CD4-positive, alpha-beta T cell treated with Interleukin-2 at 100 ng/mL for 4 hours (primary cell): ENCODE measurements around the gene XPR1.
A peak's percentile ranks its signal among the peaks of the same experiment; 100 is the strongest.

Experiments
- DNase-seq: peaks from one replicate; pipeline ENCODE4 v3.0.0-alpha.2; 2020; ENCODE audit warnings: low spot score

XPR1 gene

DNA sequence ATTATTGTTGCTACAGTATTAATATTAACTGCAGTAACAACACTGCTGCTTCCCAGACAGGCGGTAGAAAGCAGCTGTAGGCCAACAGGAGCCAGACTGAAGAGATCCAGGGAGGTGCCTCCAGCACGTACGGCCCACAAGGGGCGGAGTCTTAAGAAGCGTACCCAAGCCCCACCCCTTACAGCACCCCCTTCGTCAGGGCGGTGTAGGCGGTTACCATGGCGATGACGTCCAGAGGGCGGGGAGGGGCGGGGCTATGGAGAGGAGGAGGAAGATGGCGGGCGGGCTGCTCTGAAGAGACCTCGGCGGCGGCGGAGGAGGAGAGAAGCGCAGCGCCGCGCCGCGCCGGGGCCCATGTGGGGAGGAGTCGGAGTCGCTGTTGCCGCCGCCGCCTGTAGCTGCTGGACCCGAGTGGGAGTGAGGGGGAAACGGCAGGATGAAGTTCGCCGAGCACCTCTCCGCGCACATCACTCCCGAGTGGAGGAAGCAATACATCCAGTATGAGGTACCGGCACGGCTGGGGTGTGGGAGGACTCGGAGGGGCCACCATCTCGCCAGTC, at the start of gene XPR1:
Gene XPR1, plus strand, starts transcription at position 257 of the 560 bp plus-strand sequence. Its CDS starts 180 bp downstream, at position 437.
- peak; percentile 99 for DNase-seq

DNA sequence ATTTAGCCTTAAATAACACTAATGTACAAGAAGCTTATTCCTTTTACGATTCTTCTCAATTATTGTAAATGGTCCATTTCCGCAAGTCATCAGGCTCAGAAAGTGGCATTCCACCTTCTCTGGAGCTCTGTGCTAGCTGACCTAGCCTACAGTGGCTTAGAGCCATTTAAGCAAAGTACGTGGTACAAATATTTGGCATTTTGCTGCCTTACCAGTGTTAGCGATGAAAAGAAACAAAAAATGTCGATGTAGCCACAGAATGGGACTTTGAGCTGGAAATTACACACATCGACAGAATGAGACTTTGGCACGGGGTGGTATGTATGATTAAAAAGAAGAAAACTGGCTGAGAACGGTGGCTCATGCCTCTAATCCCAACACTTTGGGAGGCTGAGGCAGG, 47.0 kb upstream of the XPR1 start:
- no peak for DNase-seq

DNA sequence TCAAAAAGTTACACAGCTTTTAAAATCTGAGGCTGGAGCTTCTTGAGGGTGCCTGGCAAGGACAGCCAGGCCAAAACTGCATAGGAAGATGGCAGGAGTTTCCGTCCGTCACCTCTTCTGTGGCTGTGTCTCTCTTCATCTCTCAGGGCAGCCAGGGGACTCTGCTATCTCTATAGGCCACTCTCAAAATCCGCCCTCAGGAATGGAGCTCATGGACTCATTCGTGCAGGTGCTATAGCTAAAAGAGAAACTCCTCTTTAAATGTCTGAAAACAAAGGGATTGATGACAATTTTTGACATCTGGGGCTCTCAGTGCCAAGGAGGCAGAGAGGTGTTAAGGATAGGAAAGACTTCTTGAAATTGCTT, 45.8 kb upstream of the XPR1 start:
- no peak for DNase-seq

DNA sequence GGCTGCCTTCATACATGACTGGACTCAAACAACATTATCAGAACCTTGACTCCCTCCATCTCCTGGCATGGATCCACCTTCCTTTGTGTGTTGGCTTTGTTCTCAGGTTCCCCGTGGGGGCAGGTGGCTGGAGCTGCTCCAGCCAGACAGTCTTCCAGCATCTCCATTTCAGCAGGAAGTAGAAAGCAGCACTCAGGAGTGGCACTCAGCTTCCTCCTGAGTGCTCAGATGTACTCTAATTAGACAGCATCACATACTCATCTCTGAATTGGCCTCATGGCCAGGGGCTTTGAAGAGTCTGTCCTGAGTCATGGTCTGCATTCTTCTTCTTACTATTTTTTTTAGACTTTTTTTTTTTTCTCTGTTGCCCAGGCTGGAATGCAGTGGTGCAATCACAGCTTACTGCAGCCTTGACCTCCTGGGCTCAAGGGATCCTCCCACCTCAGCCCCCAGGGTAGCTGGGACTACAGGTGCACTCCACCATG, 45.1 kb upstream of the XPR1 start:
- no peak for DNase-seq

DNA sequence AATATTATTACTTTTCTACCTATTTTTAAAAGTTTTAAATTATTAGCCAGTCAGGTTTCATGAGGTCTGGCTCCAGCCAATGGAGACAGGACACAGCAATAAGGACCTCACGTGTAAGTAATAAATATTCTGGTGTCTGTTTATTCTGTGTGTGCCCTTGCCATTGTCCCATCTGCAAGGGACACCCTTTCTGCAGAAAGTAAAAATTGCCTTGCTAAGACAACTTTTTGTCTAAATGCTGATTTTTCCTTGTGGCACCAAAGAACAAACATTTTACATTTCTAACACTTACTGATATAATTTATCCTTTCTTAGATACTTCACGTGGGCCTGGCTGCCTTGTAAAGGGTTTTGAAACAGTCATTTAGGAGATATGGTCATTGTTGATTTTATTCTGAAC, 43.7 kb upstream of the XPR1 start:
- no peak for DNase-seq

DNA sequence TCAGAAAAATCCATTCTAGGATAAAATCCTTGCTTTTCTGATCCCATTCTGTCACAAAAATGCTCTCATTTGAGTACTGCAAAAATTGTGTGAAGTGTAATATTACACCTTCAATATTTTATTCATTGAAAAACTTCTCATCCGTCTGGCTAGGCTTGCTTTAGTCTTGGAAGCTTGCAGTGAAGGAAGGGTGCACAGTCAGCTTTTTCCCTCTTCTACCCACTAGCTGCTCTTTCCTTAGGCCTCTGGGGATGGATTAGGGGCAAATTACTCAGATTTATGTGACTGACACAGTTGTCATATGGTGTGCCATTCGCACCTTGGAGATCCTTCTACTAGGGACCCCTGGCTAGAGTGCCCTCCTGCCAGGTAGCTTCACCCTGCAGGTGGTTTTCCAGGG, 40.9 kb upstream of the XPR1 start:
- DNase-seq, result no peak

DNA sequence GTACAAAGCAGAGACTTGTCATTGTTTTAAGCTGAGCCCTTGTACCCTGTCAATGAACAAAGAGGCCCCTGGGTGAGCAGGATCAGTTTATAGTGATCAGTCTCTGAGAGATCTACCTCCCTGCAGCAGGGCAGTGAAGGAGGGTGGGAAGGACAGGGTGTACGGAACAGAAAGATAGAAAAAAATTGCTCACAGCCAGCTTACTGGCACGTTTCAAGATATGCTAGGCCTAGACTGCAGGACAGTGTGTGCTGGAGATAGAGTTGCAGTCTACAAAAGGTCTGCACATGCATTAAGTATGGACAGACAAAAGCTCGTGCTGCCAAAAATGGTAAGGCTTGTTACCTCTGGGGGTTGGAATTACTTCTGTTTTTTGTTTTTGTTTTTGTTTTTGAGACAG, 38.4 kb upstream of the XPR1 start:
- DNase-seq, result no peak

DNA sequence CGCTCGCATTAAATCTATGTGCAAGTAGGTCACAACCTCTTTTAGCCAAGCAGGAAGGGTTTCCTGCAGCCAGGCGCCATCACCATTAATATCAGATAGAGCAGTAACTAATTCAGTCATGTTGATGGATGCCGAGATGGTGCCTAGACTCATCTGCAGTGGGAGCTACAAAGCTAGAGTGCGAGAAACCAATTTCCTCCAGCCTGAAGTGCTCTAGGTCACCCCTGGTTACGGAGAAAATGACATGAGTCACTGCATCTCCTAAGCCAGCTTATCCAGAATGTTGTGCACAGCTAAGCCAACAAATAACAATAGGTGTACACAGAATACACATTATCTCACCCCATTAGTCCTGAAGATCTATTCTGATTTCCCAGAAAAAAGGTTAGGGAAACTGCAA, 37.1 kb upstream of the XPR1 start:
- DNase-seq, result no peak

DNA sequence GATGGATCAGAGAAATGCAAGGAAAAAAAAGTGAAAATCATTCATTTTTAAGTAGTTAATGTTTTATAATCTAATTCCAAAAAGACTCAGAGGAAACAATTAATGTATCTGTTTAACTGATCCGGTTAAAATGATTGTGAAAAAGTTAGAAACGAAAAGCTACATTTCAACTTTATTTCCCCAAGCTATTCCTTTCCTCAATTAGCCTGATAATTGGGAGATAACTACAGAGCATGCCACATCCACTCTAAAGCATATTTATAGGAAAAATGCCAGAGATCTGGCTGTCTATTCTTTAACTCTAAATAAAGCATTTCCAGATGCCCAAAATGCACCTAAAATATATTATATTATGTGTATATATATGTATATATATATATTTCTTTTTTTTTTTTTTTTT, 35.9 kb upstream of the XPR1 start:
- DNase-seq, result no peak

DNA sequence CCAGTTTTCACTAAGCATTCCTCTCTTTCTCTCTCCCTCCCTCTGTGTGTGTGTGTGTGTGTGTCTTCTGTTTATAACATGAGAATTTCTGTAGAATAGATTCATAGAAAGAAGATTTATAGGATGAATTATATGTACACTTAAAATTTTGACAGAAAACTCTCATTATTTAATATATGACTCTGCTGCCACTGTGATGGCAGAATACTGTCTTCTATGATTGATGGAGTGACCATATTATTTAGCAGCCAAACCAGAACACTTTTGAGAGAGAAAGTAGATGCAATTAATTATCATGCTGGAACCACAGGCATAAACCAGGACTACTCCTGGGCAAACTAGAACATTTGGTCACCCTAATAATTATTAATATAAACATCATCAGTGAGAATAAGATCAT, 34.3 kb upstream of the XPR1 start:
- DNase-seq, result no peak

DNA sequence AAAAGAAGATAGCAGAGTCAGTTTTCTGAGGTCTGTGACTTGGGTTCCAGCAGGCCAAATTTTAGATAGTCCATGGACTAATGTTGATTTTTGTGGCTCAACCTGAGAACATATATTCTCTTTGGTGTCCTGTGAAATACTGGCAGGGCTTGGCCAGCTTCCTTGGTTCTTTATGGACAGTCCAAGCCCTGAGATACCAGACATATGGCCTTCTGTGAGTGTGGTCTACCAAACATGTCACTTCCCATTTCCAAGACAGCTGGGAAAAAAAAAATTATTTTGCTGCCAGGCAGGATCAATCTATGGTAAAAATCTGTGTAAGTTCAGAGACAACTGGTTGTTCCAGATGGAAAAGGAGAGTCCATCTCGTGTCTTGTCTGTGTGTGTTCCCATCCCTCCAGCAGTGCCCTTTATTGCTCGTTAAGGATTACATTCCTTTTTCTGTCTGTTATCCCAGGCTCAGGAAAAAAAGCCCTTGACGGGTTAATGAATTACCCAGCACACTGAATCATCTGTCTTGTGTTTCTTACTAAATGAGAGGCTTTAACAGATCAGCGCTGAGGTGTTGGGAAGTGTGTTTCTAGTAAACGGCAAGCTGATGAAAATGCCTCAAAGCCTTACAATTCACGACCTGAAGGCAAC, 33.4 kb upstream of the XPR1 start:
- no peak for DNase-seq

DNA sequence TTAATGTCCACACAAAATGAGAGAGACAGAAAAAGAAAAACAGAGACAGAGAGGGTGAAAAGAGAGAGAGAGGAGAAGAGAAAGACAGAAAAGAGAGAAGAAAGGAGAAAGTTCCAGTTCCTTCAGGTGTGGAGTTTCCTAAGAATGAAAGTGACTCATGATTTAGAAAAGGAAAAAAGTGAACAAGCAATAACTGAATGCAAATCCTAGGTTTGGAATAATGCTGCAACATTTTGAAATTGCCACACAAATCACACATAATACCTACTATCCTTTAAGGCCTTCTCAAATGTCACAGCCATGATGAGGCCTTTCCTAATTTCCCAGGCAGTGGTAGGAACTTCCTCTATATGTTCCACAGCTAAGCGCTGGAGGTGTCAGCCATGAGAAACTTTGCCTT, 31.5 kb upstream of the XPR1 start:
- no peak for DNase-seq

DNA sequence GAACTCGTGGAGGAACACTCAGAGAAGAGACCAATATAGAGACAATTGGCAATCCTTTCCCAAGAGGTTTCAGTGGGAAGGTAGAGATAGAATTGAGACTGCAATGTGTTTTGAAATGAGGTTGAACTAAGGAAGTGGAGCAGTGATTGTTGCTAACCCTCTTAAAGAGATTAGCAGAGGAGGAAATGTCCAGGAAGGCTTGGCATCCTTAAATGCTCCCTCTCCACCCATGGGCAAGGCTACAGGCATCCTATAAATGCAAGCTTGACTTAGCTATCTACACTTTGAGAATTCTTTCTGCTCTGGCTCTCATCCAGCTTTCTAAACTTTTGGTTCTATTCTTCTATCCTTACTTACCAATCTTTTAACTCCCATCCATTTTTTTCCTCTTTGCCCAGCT, 30.3 kb upstream of the XPR1 start:
- no peak for DNase-seq

DNA sequence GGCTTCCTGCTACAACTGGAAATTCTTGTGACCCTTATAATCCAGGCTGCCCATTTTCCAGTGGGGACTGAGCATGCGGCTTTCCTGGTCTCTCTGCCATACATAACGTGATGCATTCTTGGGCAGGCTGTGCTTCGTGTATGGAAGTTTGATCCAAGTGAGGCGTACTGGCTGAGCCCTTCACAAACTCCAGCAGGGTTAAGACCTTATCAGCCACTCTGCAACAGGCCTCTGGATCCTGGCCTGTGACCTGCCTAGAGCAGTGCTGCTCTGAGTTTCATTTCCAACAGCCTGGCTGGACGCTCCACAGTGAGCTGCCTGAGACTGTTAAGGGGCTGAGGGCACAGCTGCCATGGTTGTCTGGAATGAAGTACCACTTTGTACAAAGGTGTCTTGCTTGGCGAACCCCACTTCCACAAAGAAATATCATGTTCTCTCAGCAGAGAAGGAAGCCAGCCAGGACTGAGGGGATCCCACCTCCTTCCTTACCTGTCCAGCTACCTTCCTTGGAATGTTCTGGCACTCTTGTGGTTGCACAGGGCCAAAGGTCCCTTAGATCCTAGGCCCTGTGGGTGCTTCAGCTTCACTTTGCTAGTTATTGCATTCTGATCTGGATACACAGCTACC, 28.5 kb upstream of the XPR1 start:
- no peak for DNase-seq

DNA sequence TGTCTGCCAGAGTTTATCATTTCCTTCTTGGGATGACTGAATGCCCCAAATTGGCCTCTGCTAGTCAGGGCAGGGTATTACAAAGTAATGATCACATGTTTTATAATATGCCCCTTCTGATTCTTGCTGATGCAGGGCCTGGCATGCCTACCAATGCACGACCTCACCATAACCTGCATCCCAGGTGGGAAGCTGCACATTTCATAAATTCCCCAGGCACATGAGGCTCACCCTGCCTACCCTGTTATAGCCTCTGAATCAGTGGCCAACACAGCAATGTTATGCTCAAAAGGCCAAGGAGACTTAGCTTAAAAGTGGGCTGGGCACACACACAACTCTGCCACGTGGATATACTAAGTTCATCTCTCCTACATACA, 28.0 kb upstream of the XPR1 start:
- DNase-seq, result no peak

DNA sequence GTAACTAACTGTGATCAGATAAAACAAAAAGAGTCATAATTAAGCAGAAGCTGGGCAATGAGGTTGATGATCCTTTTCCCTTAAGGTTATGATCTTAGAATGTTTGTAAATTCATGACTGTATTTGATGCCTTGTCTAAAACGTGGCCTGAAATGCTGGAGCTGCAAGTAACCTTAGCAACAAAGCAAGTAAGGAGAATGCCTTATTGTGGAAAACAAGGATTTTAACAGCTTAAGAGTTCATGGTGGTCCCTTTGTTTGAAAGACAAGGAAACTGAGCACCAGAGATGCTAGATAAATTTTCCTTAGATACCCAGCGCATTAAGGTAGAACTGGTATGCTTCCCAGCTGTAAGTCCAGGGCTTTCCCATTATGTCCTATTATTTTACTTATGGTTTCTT, 25.7 kb upstream of the XPR1 start:
- no peak for DNase-seq

DNA sequence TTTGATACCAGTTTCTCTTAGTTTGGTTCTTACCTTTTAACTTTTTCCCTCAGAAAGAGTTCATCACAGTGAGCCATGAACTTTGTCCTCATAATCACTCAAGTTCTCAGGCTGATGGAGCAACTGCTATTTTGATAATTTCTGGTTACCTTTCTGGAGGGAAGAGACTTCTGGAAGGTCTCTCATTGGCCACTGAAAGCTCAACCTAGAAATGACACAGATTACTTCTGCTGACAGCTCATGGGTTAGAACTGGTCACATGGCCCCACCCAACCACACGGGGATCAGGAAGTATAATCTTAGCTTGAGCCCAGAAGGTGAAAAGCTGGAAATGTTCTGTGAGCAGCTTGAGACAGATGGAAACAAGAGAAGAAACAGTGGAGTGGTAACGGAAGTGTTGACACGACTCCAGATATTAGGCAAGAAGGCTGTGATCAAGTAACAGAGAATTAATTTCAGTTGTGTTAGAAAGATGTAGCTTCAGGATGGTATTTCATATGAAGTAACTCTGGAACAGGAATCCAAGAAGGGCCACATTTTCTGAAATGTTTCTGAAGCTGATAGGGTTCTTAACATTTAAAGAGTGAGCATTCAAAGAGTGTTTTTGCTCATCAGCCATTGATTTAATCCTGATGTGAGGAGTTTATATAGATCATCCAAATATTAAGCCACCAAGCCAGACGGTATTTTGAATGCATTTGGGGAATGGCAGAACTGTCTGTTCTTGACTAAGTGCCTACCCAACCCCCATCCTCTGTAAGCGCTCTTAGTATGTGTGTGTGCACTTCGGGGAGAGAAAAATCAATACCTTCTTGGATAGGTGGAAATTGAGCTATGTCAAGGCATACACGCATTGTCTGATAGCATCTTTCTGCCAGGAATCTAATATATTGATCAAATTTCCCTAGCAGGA, 21.9 kb upstream of the XPR1 start:
- no peak for DNase-seq

DNA sequence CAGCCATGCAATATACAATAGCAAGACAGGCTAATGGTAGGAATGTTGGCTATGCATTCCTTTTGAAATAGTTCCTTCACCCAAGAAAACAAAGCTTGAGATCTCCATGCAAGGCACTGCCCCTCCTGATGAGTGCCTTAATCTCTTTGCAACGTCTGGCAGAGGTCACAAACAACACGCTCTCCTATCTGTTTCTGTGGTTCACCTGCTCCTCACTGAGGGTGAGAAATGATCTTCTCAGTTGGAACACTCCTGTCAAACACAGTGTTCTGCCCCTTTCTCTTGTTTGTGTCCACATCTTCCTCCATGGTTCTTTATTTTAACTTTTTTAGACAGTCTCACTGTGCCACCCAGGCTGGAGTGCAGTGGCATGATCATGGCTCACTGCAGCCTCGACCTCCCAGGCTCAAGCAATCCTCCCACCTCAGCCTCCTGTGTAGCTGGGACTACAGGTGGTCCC, 21.2 kb upstream of the XPR1 start:
- DNase-seq, result no peak

DNA sequence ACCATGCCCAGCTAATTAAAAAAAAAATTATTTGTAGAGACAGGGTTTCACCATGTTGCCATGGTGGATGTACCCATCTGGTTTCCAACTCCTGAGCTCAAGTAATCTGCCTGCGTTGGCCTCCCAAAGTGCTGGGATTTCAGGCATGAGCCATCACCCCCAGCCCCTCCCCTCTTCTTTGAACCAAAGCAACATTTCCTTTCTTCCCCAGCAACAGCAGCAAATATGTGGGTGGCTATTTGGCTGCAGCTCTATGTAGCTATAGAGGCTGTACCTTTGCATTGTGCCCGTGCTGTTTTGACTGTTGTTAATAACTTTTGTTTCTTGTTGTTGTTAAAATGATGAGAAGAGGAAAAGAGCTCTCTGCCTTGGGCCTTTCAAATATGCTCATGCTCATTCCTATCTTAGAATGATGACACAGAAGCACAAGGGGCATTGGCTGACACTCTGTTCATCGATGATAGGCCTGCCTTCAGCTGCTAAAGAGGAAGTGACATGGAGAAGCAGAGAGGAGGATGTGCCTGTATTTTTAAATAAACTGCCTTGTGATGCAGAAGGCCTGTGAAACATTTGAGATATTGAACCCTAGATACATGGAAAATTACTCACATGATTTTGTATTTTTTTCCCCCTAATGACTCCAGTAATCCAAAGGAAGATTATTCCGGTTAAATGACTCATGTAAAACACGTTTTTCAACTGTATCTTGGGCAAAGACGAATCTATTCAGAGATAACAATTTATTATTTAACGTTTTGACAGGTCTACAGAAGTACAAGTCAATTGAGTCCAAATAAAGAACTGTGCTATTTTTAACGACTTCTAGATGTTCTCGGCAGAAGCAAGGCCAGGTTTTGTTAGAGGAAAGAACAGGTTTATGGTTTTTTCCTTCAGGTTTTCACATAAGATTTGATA, 20.5 kb upstream of the XPR1 start:
- no peak for DNase-seq

DNA sequence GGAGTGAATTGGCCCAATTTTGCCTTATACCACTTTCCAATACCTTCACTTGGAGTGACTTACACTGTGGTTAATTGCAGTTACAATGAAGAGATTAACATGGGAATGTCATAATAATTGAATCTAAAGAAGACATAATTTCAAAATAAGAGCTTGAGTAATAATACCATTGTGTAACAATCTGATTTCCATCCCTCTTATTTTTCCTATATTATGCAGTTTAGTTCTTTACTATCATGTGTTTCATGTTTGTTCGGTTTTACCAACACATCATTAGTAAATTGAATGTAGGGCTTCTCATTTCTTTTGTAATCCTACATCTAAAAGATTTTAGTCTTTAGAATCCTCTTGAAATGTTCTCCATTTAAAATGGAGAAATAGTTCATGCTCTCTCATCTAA, 19.2 kb upstream of the XPR1 start:
- DNase-seq, result no peak

DNA sequence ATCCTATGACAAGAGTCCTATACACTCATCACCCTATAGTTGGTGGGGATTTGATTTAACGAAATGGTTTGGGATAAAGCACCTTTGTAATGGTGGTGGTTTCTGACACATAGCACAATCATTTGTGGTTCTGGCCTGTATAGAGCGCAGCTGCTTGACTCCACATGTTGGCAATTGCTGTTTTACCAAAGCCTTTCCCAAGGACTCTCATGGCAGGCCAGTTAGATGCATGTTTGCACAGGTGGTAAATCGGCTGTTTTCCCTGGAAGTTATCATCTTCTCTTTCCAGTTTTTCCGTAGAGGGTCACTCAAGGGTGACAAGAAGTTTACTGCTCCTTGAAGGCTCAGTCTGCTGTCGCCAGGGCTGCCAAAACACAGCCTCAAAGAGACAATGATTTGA, 17.1 kb upstream of the XPR1 start:
- no peak for DNase-seq
